ENCODE measurements around the gene PCNX2. TPM values are rescaled to one million over a fixed set of nuclear protein-coding genes. Genes with fewer than 3 reads are reported as not detected.
A peak's percentile ranks its signal among the peaks of the same experiment; 100 is the strongest.

Gene PCNX2
- total RNA-seq, 1 donor from 2014 or later: 11.3 TPM

GRCh38 chr1:232952514-232953499 lies 342.7 kb downstream of the PCNX2 start:
- DNase-seq (no peak), ATAC-seq (peak in 1 of 2 donors; percentile 35)
- H3K36me3 ChIP-seq: peaks cover 13% of the 10 kb centered on the region
- H3K27me3 ChIP-seq (ENCODE audit: low read depth): no peaks in the 10 kb centered on the region
- no peak overlapping the region for H3K27ac ChIP-seq
- peak; percentile 60 for TF ChIP-seq CTCF (IDR thresholded peaks at IDR 0.05)
- no peaks in the 10 kb centered on the region for H3K9me3 ChIP-seq
- intact Hi-C loops (cut with DNase I): no loop called here
- peaks cover 14% of the 10 kb centered on the region for H3K4me1 ChIP-seq
- H3K4me3 ChIP-seq: no peak overlapping the region

- intact Hi-C loops (cut with DNase I): no loop called here
- Histone ChIP-seq H3K4me1 (peaks cover 14% of the 10 kb centered on the region), H3K36me3 (peaks cover 4% of the 10 kb centered on the region), H3K4me3 (peak overlapping the region; percentile 93), H3K27ac (peak overlapping the region; percentile 81), H3K9me3 (no peaks in the 10 kb centered on the region), H3K27me3 (ENCODE audit: low read depth) (no peaks in the 10 kb centered on the region)
- TF ChIP-seq CTCF (IDR thresholded peaks at IDR 0.05): no peak
- DNase-seq (no peak), ATAC-seq (no peak)
Measured at GRCh38 chr1:232951605-232952004, 343.9 kb downstream of the PCNX2 start.

GRCh38 chr1:232951180-232951579 lies 344.3 kb downstream of the PCNX2 start:
- no peak for DNase-seq
- peak overlapping the region; percentile 81 for H3K27ac ChIP-seq
- intact Hi-C loops (cut with DNase I): no loop called here
- TF ChIP-seq CTCF (IDR thresholded peaks at IDR 0.05): no peak
- peak overlapping the region; percentile 93 for H3K4me3 ChIP-seq
- no peaks in the 10 kb centered on the region for H3K9me3 ChIP-seq
- peak; percentile 16 to 37 for ATAC-seq
- H3K36me3 ChIP-seq: no peaks in the 10 kb centered on the region
- peaks cover 14% of the 10 kb centered on the region for H3K4me1 ChIP-seq
- no peaks in the 10 kb centered on the region for H3K27me3 ChIP-seq (ENCODE audit: low read depth)

GRCh38 chr1:232950197-232951176 lies 345.0 kb downstream of the PCNX2 start, which contains the start of gene NTPCR:
NTPCR (plus strand) TSS chr1:232950611; CDS start chr1:232950711, 100 bp downstream.
- peak; percentile 96 to 98 for ATAC-seq
- peak; percentile 94 for DNase-seq
- Histone ChIP-seq H3K27me3 (ENCODE audit: low read depth) (no peaks in the 10 kb centered on the region), H3K27ac (peak within 1 kb of the TSS; percentile 81), H3K4me3 (peak within 1 kb of the TSS; percentile 93), H3K9me3 (no peaks in the 10 kb centered on the region), H3K4me1 (peaks cover 14% of the 10 kb centered on the region), H3K36me3 (no peaks in the 10 kb centered on the region)
- TF ChIP-seq CTCF (IDR thresholded peaks at IDR 0.05): peak; percentile 18
- intact Hi-C loops (cut with DNase I): no loop called here

- intact Hi-C loops (cut with DNase I): no loop called here
- no peaks in the 10 kb centered on the region for H3K27me3 ChIP-seq (ENCODE audit: low read depth)
- ATAC-seq (no peak), DNase-seq (no peak)
- H3K27ac ChIP-seq: peak overlapping the region; percentile 81
- peak overlapping the region; percentile 93 for H3K4me3 ChIP-seq
- H3K36me3 ChIP-seq: no peaks in the 10 kb centered on the region
- no peak for TF ChIP-seq CTCF (IDR thresholded peaks at IDR 0.05)
- H3K4me1 ChIP-seq: peaks cover 14% of the 10 kb centered on the region
- no peaks in the 10 kb centered on the region for H3K9me3 ChIP-seq
Measured at GRCh38 chr1:232949636-232950196, 345.8 kb downstream of the PCNX2 start.
